Peyer's patch (tissue), 4 donors: Measurements from ENCODE around the gene EFNB2.

ENCODE experiments used
- CTCF ChIP-seq, 6 experiments: fragments of 450-650 bp in 4 of 6; fragments of 200-600 bp in 2 of 6; sonication (generic) in 1 of 6; IDR thresholded peaks; one replicate each; pipeline ENCODE4 v1.5.1; 2017 to 2019; ENCODE audit warnings: antibody characterized with exemption in 6 of 6, mild to moderate bottlenecking in 3 of 6, moderate library complexity in 1 of 6
- POLR2A ChIP-seq, 2 donors: fragments of 450-650 bp; IDR thresholded peaks; one replicate each; pipeline ENCODE4 v1.5.1; 2017; ENCODE audit warnings: antibody characterized with exemption in 2 of 2, mild to moderate bottlenecking in 2 of 2, moderate library complexity in 2 of 2

DNA sequence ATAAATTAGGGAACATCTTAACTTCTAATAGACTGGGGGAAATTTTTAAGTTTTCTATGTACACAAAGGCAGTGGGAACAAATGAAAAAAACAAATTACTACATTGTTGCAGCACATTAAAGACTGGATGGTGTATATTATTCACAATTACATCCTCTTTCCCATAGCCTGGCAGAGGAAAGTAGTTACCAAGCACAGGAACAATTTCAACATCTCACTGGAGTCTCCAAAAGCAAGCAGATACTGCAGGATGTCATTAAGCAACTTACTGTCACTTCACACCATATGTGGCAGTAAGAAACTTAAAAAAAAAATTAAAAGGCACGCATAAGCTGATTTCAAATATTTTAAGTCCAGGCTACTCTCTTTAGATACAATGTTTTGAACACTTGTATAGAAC lies 6.4 kb upstream of the EFNB2 start:
- TF ChIP-seq POLR2A (IDR thresholded peaks at IDR 0.05): no peak
- TF ChIP-seq CTCF (IDR thresholded peaks at IDR 0.05): no peak
